GM18502 (cell line): ENCODE results near the gene ACP1.

ENCODE experiments used
- ATAC-seq: cut with Tn5 transposase; IDR thresholded peaks from one replicate; pipeline ENCODE4 v1.9.1; 2021; ENCODE audit warnings: mild to moderate bottlenecking; ENCODE audit not compliant: unreplicated experiment, poor library complexity

The ACP1 gene

DNA sequence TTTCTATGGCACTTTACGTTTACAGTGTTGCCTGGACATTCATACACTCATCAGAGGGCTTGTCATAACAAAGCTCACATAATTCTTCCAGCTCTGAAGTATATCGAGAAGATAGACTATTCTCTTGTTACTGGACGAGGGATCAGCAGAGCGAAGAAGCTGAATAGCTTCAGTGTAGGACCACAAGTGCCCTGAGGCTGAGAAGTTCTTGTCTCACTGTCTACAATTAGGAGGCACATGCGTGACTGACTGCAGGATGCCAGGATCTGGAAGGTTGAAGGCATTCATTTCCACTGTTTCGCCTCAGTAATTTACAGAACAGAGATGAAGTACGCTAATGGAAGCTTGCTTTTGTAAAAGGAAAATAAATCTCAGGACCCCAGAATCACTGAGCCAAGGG is 10.5 kb upstream of the ACP1 start:
- no peak for ATAC-seq

DNA sequence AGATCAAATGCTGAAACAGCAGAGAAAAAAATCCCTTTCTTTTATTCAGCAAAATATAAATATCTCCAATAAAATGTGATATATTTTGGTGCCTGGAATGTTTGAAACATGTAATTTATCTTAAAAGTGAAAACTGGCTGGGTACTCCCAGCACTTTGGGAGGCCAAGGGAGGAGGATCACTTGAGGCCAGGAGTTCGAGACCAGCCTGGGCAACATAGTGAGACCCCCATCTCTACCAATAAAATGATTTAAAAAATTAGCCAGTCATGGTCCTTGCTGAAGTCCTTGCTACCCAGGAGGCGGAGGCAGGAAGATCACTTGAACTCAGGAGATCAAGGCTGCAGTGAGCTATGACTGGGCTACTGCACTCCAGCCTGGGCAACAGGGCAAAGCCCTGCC is 9.6 kb upstream of the ACP1 start:
- ATAC-seq, result no peak

DNA sequence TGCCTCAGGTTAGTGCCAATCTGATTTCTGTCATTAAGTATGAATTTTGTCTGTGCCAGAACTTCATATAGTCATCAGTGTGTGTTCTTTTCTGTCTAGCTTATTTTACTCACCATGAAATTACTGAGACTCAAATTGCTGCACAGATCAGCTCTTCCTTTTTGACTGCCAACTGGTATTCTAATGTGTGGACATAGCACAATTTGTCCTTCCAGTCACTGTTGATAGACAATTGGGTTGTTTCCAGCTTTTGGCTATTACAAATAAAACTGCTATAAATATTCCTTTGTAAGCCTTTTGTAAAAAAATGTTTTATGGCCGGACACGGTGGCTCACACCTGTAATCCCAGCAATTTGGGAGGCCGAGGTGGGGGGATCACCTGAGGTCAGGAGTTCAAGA is 8.7 kb upstream of the ACP1 start:
- no peak for ATAC-seq

DNA sequence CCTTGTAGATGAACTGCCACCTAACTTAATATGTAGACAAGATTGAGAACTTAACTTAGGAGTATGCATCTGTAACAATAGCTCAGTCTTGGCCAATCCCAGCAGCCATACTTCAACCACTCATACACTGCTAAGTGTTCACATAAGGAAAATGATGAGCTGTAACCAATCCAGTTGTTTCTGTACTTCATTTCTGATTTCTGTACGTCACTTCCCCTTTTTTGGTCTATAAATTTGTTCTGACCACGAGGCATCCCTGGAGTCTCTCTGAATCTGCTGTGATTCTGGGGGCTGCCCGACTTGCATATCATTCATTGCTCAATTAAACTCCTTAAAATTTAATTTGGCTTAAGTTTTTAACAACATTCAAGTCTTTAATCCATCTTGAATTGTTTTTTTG is 7.3 kb upstream of the ACP1 start:
- ATAC-seq, result no peak

DNA sequence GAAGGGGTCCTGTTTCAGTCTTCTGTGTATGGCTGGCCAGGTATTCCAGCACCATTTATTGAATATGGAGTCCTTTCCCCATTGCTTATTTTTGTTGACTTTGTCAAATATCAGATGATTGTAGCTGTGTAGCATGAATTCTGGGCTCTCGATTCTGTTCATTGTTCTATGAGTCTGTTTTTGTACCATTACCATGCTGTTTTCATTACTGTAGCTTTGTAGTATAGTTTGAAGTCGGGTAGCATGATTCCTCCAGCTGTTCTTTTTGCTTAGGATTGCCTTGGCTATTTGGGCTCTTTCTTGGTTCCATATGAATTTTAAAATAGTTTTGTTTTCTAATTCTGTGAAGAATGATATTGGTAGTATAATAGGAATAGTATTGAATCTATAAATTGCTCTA is 6.9 kb upstream of the ACP1 start:
- no peak for ATAC-seq

DNA sequence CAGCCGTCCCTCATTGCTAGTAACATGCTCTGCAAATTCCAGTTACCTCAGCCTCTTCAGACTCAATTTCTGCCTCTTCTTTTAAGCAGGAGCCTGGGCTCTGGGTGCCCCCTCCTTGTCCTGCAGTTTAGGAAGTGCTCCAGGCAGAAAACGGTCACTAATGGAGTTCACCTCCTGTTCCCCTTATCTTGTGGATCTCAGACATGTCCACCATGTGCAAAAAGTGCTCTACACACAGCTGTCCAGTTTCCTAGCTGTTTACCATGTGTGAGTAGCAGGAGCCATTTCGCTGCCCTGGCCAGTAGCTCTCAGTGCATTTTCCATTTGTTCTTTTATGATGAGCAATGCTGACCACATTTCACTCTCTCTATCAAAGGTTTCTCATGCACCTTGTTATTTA is 5.8 kb upstream of the ACP1 start:
- no peak for ATAC-seq

DNA sequence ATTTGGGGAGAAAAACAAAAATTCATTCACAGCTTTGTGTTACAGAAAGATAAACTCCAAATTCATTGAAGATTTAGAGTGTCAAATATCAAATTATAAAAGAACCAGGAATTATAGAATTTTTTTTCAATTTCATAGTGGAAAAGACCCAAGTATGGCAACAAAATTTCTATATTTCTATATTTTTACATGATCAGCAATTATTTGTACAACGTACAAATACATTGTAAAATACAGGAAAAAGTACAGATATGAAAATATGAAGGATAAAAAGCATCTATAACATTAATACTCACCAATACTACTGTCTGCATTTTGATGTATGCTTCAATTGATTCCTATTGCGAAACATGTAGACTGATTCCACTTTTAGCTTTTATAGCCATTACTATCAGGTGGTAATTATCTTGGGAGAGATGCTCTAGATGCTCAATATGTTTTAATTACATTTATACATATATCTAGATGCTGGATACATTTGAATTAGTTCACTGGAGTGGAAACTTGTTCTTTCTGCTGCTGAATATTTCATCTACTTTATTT is 4.9 kb upstream of the ACP1 start:
- ATAC-seq, result no peak

DNA sequence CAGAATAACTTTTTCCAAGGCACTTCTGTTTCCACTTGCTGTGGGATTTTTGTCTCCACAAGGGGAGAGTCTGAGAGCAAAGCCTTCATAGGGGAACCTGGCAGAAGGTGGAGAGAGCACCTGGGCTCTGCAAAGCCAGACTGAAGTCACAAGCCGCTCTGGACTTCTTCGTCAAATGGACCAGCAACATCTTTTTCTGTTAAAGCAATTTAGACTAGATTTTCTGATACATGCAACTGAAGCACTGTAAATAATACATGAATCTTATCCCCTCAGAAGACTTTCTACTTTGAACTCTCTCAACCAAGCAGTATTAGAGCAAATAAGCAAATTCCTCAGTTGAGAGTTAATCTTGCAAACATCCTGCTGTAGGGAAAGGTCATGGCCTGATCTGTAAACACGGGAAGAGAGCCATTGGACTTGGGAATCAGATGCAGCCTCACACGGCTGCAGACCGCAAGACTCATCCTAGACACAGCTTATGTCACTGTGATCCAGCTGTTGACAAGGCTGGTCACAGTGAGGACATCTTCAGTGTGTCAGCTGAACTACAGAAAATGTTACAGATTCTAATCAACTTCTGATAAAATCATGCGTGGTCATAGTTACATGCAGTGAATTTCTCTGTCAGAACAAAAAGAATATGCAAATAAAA is 4.1 kb upstream of the ACP1 start:
- no peak for ATAC-seq

DNA sequence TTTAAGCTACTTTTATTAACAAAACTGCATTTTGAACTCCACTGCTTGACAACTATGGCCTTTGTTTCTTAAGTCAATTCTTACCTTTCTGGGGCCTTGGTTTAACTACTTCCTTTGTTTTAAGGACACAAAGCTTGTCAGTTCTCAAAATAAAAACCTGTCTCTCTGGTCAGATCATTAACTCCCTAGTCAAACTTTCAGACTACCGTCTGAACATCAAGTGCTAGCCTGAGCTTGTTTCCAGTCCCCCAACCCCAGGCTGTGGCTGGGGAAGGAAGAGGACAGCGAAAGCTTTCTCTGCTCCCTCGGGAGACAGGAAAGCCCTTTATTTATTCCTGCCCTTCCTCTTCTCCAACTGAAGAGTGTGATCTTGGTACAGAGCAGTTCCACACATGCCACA is 2.6 kb upstream of the ACP1 start:
- ATAC-seq, result no peak

DNA sequence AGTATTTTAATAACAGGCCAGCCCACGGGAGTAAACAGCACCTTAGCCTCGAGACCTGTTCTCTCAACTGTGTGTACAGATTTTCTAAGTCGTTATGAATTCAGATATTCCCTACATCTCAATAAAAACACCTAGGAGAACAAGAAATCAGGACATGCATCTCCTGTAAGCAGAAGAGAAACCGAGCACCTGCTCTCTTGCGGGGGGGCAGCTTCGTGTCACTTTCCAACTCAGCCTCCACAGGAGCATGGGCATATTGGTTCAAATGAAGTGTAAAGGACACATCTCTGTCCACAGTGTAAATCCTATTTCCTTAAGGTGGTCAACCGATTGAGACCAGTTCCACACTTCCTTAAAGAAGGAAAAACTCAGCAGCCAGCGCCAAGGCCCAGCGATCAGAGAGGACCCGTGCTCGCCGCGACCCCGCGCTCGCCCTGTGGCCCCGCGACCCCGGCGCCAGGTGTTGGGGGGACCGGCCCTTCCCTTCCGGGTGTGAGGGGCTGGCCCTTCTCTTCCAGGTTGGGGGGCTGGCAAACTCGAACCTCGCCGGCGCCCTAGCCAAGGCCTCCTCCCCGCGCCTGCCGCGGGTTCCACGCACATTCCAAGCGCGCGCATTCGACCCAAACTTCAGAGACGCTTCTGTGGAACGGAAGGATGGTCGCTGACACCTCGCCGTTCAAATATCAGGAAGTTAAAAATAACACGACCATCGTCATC is 1.6 kb upstream of the ACP1 start:
- ATAC-seq, result no peak

DNA sequence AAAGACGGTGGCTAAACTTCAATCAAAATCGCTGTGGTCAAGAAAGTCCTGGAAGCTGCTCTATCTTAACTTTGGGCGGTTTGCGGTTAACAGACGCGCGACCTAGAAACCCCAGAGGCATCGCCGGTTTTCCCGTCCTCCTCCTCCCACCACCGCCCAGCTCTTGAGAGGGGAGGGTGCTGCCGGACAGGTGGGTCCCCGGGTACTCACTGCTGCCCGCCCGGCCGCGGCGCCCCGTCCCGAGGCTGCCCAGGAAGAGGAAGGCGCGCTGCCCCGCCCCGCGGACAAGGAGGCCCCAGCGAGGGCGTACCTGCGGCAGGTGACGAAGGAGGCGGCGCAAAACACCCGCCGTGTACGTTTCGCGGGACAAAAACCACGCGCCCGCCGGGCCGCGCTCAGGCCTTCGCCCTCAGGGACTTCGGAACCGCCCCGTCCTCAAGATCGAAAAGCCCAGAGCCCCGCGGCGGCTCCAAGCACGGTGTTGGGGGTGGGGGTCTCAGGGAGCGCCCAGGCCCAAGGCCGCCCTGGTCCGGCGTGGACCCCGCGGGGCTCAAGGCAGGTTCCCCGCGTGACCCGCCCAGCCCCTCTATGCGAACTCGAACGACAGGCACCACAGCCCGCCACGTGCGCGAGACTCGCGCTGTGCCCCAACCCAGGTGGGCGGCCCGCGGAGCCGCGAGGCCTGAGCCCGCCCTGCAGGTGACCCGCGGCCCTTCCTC is 814 bp upstream of the ACP1 start, which contains the start of gene SH3YL1:
Gene SH3YL1 (minus strand): TSS at position 259 of the 719 bp plus-strand sequence. CDS start 48 bp downstream, at position 211.
- peak; percentile 37 for ATAC-seq

DNA sequence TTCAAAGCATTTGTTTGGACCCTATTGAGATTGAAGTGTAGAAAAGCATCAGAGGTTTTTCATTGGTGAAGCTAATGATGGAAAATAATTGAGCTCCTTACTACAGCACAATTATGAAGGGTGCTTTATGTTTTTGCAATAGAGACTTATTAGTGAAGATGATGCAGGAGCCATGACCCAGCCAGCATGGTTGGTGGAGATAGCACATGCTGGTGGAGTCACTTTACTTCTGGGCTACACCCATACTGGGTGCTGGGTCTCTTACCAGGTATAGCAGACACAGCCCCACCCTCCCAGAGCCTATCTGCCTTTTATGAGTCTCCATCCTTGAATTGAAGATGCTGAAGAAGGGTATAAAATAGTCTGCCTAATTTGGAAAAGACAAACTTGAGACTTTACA is 3.6 kb downstream of the ACP1 start:
- no peak for ATAC-seq

DNA sequence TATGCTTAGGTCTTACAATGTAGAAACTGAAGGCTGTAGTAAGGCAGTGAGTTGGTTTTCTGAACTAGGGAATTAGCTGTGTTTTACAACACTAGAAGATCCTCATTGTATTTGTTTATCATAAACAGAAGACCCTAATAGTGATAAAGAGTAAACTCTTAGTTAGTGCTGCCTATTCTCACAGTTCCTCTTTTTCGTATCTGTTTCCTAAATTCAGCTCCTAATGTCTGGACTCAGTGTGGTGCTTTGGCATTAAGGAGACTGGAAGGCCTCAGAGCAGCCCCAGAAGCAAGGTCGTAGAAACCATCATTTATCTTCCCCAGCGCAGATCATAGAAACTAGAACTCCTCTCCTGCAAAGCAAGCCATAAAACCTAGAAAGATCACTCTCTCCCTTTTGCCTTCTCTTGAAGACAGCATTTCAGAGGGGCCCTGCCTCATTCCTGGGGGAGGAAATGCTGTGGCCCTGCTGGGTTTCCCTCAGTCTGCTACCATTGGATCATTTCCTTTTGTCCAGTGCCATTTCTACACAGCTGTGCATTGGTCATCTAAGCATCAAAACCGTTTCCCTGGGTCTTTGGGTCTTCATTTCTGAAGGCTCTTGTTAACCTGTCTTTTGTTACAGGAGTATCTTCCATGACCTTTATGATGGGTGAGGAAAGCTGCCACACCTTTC is 4.7 kb downstream of the ACP1 start:
- no peak for ATAC-seq

DNA sequence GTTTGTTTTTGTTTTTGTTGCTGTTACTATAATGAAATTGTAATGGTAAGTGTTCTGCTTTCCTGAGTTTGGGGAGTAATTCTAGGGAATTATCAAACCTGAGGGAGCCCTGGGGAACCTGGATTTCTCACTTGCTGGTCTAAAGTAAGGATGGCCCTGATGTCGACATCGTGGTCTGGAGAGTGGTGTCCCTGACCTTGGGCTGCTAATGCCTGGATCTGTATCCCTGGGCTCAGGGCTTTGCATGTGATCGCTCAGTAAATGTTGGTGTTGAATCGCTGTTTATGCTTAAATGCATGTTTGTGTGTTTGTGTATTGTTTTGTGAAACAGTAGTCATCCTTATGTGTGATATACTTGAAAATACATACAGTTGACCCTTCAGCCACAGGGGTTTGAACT is 6.1 kb downstream of the ACP1 start:
- no peak for ATAC-seq

DNA sequence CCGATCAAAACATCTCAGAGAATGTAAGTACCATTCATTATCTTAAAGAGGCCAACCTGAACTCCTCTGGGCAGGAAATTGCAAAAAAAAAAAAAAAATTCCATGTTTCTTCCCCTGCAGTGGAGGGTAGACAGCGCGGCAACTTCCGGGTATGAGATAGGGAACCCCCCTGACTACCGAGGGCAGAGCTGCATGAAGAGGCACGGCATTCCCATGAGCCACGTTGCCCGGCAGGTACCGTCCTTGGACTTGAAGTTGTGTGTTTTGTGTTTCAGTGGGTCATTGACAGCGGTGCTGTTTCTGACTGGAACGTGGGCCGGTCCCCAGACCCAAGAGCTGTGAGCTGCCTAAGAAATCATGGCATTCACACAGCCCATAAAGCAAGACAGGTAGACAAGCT is 7.2 kb downstream of the ACP1 start:
- no peak for ATAC-seq

DNA sequence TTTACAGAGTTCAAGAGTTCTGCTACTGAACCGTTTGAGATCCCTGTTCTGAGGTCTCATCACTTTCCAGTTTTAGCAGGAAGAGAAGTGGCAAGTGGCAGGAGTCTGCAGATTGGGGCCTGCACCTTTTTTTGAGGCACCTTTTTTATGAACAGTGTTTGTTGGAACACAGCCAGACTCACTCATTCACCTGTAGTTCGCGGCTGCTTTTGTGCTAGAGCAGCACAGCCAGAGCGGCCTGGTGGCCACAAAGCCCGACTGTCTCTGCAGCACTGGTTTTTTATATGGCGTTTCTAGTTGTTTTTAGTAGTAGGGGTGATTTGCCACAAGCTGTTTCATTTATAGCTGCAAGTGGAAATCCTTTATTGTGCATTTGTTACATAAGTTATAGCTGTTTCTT is 8.6 kb downstream of the ACP1 start:
- no peak for ATAC-seq

DNA sequence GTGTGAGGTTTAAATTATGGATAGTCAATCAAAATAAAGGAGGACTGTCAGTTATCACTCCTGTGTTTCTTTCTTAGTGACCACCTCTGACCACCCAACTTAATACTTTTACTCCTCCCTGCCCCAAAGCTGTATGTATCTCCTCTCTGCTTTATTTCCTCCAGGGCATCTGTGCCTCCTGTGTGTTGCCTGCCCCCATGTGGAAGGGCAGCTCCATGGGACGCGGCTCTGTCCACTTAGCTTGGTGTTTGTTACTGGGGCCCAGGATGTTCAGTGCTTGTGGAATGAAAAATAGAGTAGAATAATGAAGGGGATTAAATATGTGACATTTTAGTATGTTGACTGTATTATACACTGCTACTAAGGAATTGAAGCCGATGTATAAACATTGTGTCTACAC is 9.8 kb downstream of the ACP1 start:
- ATAC-seq, result no peak

DNA sequence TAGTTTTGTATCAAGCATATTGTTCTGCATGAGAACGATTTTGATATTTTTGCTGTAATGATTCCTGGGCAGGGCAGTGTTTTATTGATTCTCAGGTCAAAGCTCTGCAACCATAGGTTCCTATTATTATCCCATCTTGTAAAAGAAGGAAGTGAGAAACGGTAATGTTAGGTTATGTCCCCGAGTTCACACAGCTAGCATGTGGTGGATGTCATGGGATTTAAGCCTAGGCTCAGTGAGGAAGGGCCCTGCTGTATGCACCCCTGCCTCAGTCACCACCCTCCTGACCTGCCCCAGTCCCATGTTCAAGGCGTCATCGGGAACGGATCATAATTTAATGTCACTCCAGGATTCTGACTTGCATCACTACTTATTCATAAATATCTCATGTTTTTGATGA is 10.7 kb downstream of the ACP1 start:
- ATAC-seq, result peak; percentile 98

DNA sequence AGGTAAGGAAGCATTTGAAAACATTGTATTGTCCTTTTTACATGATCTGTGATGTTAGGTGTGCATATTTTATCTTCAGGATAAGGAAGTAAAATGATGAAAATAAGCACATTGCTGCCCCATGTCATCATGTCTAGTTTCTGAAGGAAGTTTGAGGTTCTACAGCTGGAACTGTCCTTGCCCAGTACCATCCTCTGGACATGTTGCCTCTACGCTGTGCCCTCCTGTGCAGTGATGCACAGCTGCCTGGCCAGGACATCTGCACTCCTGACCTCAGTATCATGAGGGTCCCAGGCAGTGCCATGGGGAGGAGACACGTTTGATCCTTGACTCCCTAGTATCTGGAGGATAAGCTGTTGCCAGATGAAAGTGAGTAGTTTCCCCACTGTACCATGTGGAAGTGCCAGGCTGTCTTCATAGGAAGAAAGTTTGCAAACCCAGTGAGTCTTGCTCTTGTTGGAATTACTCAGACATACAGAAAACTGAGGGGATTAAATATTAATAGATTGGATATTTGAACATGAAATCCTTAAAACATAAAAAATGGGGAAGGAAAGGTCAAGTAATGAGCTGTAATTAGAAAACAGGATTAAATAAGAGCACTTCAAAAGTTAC is 13.7 kb downstream of the ACP1 start:
- ATAC-seq, result no peak

DNA sequence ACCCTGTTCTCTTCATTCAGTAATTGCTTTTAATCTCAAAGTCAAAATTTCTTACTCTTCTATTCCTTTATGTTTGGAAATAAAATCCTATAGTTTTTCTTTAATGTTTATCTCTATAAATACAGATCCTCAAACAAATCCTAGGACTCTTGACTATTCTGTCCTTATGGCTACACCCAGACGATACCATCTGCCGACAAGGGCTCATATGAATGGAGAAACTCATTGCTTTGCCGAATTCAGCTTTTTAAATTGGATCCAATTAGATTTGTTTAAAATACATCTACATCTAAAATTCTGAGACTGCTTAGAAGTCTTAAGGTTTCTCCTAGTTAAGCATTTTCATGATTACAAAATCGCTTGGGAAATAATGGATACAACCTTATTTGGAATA is 14.2 kb downstream of the ACP1 start:
- no peak for ATAC-seq
